NB4 (cell line): Measurements from ENCODE around the gene RGS6.

Experiments
- DNase-seq: peaks from one replicate; pipeline ENCODE4 v3.0.0; 2010; ENCODE audit warnings: low read depth
- H3K4me3 ChIP-seq: one replicate; pipeline ENCODE4 v1.5.1; 2011; ENCODE audit warnings: mild to moderate bottlenecking, low read depth, low read length, moderate library complexity
- CTCF ChIP-seq: IDR thresholded peaks from one replicate; pipeline ENCODE4 v1.5.1; 2012; ENCODE audit warnings: low read depth, low read length
- MAX ChIP-seq: IDR thresholded peaks from 2 replicates; pipeline ENCODE4 v1.6.1; 2011; ENCODE audit warnings: low read depth, low read length
- MYC ChIP-seq: IDR thresholded peaks from 2 replicates; pipeline ENCODE4 v1.6.1; 2011; ENCODE audit warnings: low read depth, low read length
- POLR2A ChIP-seq: IDR thresholded peaks from 2 replicates; pipeline ENCODE4 v1.6.1; 2011; ENCODE audit warnings: mild to moderate bottlenecking; ENCODE audit not compliant: insufficient read length; ENCODE audit errors: extremely low read depth

Gene RGS6

GRCh38 chr14:72098210-72098609, 166.0 kb downstream of the RGS6 start:
- H3K4me3 ChIP-seq: no peak overlapping the region
- no peak for DNase-seq
- TF ChIP-seq POLR2A (no peak), MAX (no peak), MYC (no peak), CTCF (no peak)

GRCh38 chr14:72099566-72099965, 167.3 kb downstream of the RGS6 start:
- no peak for DNase-seq
- H3K4me3 ChIP-seq: no peak overlapping the region
- TF ChIP-seq MYC (no peak), CTCF (no peak), POLR2A (no peak), MAX (no peak)

GRCh38 chr14:72104011-72104613, 171.9 kb downstream of the RGS6 start:
- DNase-seq: peak; percentile 33
- no peak overlapping the region for H3K4me3 ChIP-seq
- TF ChIP-seq CTCF (peak; percentile 83), MYC (no peak), POLR2A (no peak), MAX (no peak)

- DNase-seq: no peak
- no peak overlapping the region for H3K4me3 ChIP-seq
- TF ChIP-seq CTCF (no peak), MYC (no peak), POLR2A (no peak), MAX (no peak)
Observed at GRCh38 chr14:72111911-72112310, 179.7 kb downstream of the RGS6 start.

GRCh38 chr14:72118841-72119240, 186.6 kb downstream of the RGS6 start:
- no peak overlapping the region for H3K4me3 ChIP-seq
- DNase-seq: no peak
- no peak for TF ChIP-seq POLR2A
- no peak for TF ChIP-seq MAX
- TF ChIP-seq MYC: no peak
- TF ChIP-seq CTCF: no peak
